CD14-positive monocyte (primary cell): Measurements from ENCODE around the gene RDH13. TPM values are rescaled to one million over a fixed set of nuclear protein-coding genes. Genes with fewer than 3 reads are reported as not detected.

Experiments used
- DNase-seq, 3 donors: peaks; one replicate each; pipeline ENCODE4 v3.0.0-alpha.2; 2011 to 2022
- H2AFZ ChIP-seq: 2 replicates; pipeline ENCODE4 v1.6.0; 2012; ENCODE audit warnings: mild to moderate bottlenecking, low read depth, low read length, inconsistent platforms; ENCODE audit not compliant: insufficient read depth, poor library complexity, severe bottlenecking
- H3K27ac ChIP-seq, 2 donors: 1 replicate in 1 of 2; 2 replicates in 1 of 2; pipeline ENCODE4 v1.5.1; 2012 to 2013; ENCODE audit warnings: low read length in 2 of 2, control low read depth in 1 of 2, inconsistent platforms in 1 of 2, low read depth in 1 of 2, mild to moderate bottlenecking in 1 of 2
- H3K27me3 ChIP-seq, 2 donors: one replicate each; pipeline versions ENCODE4 v1.6.0 to v1.6.1; 2011 to 2013; ENCODE audit warnings: low read length in 2 of 2; ENCODE audit not compliant: control insufficient read depth in 2 of 2, insufficient read depth in 2 of 2
- H3K36me3 ChIP-seq, 2 donors: replicated peaks in 1 of 2; 1 replicate in 1 of 2; 2 replicates in 1 of 2; pipeline versions ENCODE4 v1.5.1 to v1.6.1; 2012 to 2013; ENCODE audit warnings: low read length in 2 of 2, control low read depth in 1 of 2, inconsistent platforms in 1 of 2, mild to moderate bottlenecking in 1 of 2; ENCODE audit not compliant: insufficient read depth in 2 of 2, control insufficient read depth in 1 of 2
- H3K4me1 ChIP-seq, 2 donors: 1 replicate in 1 of 2; 2 replicates in 1 of 2; pipeline versions ENCODE4 v1.5.1 to v1.6.1; 2012 to 2013; ENCODE audit warnings: low read length in 2 of 2, control low read depth in 1 of 2, inconsistent platforms in 1 of 2, mild to moderate bottlenecking in 1 of 2, moderate library complexity in 1 of 2; ENCODE audit not compliant: insufficient read depth in 2 of 2, control insufficient read depth in 1 of 2
- H3K4me2 ChIP-seq: replicated peaks from 2 replicates; pipeline ENCODE3; 2012; ENCODE audit warnings: low read length, moderate library complexity, mild to moderate bottlenecking; ENCODE audit not compliant: poor library complexity, severe bottlenecking; ENCODE audit errors: extremely low read depth
- H3K4me3 ChIP-seq, 3 experiments: fragments of 200-600 bp in 1 of 3; sonication (generic) in 1 of 3; replicated peaks in 1 of 3; 1 replicate in 2 of 3; 2 replicates in 1 of 3; pipeline ENCODE4 v1.5.1; 2011 to 2013; ENCODE audit warnings: low read length in 3 of 3, mild to moderate bottlenecking in 3 of 3, control low read depth in 2 of 3, low read depth in 2 of 3, inconsistent platforms in 1 of 3, moderate library complexity in 1 of 3
- H3K79me2 ChIP-seq: 2 replicates; pipeline ENCODE4 v1.6.0; 2012; ENCODE audit warnings: mild to moderate bottlenecking, control low read depth, inconsistent platforms, low read length, moderate library complexity; ENCODE audit not compliant: insufficient read depth
- H3K9ac ChIP-seq: 2 replicates; pipeline ENCODE4 v1.6.0; 2017; ENCODE audit warnings: low read length, mild to moderate bottlenecking; ENCODE audit not compliant: insufficient read depth, poor library complexity, severe bottlenecking
- H3K9me3 ChIP-seq, 2 donors: replicated peaks in 1 of 2; 1 replicate in 1 of 2; 2 replicates in 1 of 2; pipeline versions ENCODE4 v1.5.1 to v1.6.1; 2012 to 2013; ENCODE audit warnings: low read length in 2 of 2, control low read depth in 1 of 2; ENCODE audit not compliant: control insufficient read depth in 1 of 2, insufficient read depth in 1 of 2
- H4K20me1 ChIP-seq: 2 replicates; pipeline ENCODE4 v1.6.0; 2012; ENCODE audit warnings: mild to moderate bottlenecking, low read length, control low read depth, moderate library complexity; ENCODE audit not compliant: insufficient read depth
- H3K27ac Mint-ChIP-seq, 7 donors: one replicate each; pipeline ENCODE4 v1.8.0; 2020; ENCODE audit warnings: mild to moderate bottlenecking in 7 of 7, mixed read lengths in 7 of 7, moderate library complexity in 6 of 7, inconsistent platforms in 2 of 7
- H3K27me3 Mint-ChIP-seq, 3 donors: one replicate each; pipeline ENCODE4 v1.8.0; 2021 to 2022; ENCODE audit warnings: low read depth in 3 of 3, mild to moderate bottlenecking in 3 of 3, mixed read lengths in 3 of 3, moderate library complexity in 3 of 3, inconsistent platforms in 1 of 3
- H3K36me3 Mint-ChIP-seq, 2 donors: one replicate each; pipeline ENCODE4 v1.8.0; 2020; ENCODE audit warnings: mixed read lengths in 2 of 2, inconsistent platforms in 1 of 2, mild to moderate bottlenecking in 1 of 2
- H3K4me1 Mint-ChIP-seq: one replicate; pipeline ENCODE4 v1.8.0; 2020; ENCODE audit warnings: mild to moderate bottlenecking, mixed read lengths
- H3K4me3 Mint-ChIP-seq, 2 donors: one replicate each; pipeline ENCODE4 v1.8.0; 2020; ENCODE audit warnings: mild to moderate bottlenecking in 2 of 2, mixed read lengths in 2 of 2, moderate library complexity in 1 of 2
- H3K9me3 Mint-ChIP-seq, 7 donors: one replicate each; pipeline ENCODE4 v1.8.0; 2020 to 2022; ENCODE audit warnings: mixed read lengths in 7 of 7, mild to moderate bottlenecking in 6 of 7, moderate library complexity in 6 of 7, inconsistent platforms in 2 of 7
- WGBS: methylation state at CpG from one replicate; pipeline ENCODE4 v1.1.5; 2013; ENCODE audit warnings: missing lambda C conversion rate; ENCODE audit not compliant: insufficient coverage; 5-methylcytosine and 5-hydroxymethylcytosine counted together
- intact Hi-C, 2 donors: fragments of 100-400 bp; cut with micrococcal nuclease; formaldehyde crosslinking; loops; one replicate each; pipeline versions ENCODE4 v1.15.0 to v1.15.1; 2023
- polyA plus RNA-seq, 3 donors: library from polyadenylated mRNA; depleted of rRNA in 1 of 3; unstranded in 2 of 3; stranded (reverse) in 1 of 3; fragments of 300-500 nt in 2 of 3; fragments of >200 nt in 1 of 3; fragmentation: Illumina TruSeq in 2 of 3; gene quantifications; 1 replicate in 2 of 3; 2 replicates in 1 of 3; pipeline ENCODE4 v1.2.3, GENCODE V29; 2012 to 2021
- TF ChIP-seq, protein P1 (sequence below): fragments of 200-600 bp; IDR thresholded peaks from one replicate; pipeline ENCODE4 v1.8.0; 2022; ENCODE audit warnings: antibody characterized with exemption, mild to moderate bottlenecking

RDH13 gene
- polyA plus RNA-seq, 3 donors = 1.6 to 4.0 (median 2.3) TPM

DNA sequence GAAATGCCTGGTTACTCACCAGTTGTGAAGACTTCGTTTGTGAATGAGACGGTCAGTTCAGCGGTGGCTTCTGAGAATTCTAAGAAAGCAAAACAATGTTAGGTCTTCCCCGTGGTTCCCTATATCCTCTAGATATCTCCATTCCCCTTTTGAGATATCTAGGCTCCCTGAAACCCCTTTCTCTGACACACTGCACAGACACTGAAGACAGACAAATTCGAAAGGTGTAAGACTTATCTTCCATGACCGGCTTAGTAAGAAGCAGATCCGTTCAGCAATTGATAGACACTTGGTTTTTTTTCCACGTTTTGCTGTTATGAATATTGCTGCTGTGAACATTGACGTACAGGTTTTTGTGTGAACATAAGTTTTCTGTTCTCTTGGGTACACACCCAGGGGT is 44.3 kb downstream of the RDH13 start:
- Histone ChIP-seq H3K79me2 (peaks cover 3% of the 10 kb centered on the region), H3K9ac (no peak overlapping the region), H3K27ac (no peak overlapping the region), H3K36me3 (no peaks in the 10 kb centered on the region), H3K4me3 (no peak overlapping the region), H3K27me3 (no peaks in the 10 kb centered on the region), H3K9me3 (peaks cover 0 to 3% of the 10 kb centered on the region in 2 donors), H3K4me2 (no peak overlapping the region), H3K4me1 (peaks cover 0 to 14% of the 10 kb centered on the region in 2 donors), H4K20me1 (no peaks in the 10 kb centered on the region), H2AFZ (no peak overlapping the region)
- Mint-ChIP-seq H3K36me3 (peaks cover 7% of the 10 kb centered on the region in 2 donors), H3K27ac (no peak overlapping the region), H3K9me3 (peaks cover 2 to 8% (median 5%) of the 10 kb centered on the region in 7 donors), H3K4me1 (peaks cover 5% of the 10 kb centered on the region), H3K27me3 (peaks cover 2 to 4% (median 3%) of the 10 kb centered on the region in 3 donors), H3K4me3 (no peak overlapping the region)
- no peak for DNase-seq
- TF ChIP-seq, protein P1, sequence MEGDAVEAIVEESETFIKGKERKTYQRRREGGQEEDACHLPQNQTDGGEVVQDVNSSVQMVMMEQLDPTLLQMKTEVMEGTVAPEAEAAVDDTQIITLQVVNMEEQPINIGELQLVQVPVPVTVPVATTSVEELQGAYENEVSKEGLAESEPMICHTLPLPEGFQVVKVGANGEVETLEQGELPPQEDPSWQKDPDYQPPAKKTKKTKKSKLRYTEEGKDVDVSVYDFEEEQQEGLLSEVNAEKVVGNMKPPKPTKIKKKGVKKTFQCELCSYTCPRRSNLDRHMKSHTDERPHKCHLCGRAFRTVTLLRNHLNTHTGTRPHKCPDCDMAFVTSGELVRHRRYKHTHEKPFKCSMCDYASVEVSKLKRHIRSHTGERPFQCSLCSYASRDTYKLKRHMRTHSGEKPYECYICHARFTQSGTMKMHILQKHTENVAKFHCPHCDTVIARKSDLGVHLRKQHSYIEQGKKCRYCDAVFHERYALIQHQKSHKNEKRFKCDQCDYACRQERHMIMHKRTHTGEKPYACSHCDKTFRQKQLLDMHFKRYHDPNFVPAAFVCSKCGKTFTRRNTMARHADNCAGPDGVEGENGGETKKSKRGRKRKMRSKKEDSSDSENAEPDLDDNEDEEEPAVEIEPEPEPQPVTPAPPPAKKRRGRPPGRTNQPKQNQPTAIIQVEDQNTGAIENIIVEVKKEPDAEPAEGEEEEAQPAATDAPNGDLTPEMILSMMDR = no peak
- intact Hi-C loops = no loop called here
- WGBS = 77% methylated on average over 7 of the region's 9 CpGs

DNA sequence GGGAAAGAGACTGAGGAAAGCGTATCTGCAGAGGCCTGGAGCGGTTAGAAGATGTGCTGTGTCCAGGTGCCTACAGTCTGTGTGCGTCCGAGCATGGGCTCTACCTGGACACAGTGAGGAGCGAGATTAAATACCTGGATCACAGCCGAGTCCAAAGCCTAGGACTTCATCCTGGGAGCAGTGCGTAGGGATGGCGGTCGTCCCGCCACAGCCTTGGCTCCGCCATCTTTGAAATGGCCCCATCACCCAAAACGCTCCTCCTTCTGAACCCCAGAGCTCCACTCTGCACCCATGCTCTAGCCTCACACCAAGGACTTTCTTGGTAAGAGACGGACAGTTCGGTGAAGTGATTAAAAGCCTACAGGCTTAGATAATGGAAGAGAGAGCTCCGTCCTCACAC is 44.7 kb downstream of the RDH13 start:
- Histone ChIP-seq H3K4me3 (no peak overlapping the region), H3K27me3 (no peaks in the 10 kb centered on the region), H3K9ac (no peak overlapping the region), H3K36me3 (no peaks in the 10 kb centered on the region), H4K20me1 (no peaks in the 10 kb centered on the region), H3K27ac (no peak overlapping the region), H2AFZ (no peak overlapping the region), H3K9me3 (peaks cover 0 to under 1% of the 10 kb centered on the region in 2 donors), H3K4me2 (no peak overlapping the region), H3K4me1 (peaks cover 0 to 14% of the 10 kb centered on the region in 2 donors), H3K79me2 (peaks cover 3% of the 10 kb centered on the region)
- 94% methylated on average over 11 of the region's 15 CpGs for WGBS
- TF ChIP-seq, protein P1 = no peak
- peaks cover 2 to 4% (median 3%) of the 10 kb centered on the region in 3 donors for H3K27me3 Mint-ChIP-seq
- peaks cover 5% of the 10 kb centered on the region for H3K4me1 Mint-ChIP-seq
- peaks cover 0 to 8% (median 3%) of the 10 kb centered on the region in 7 donors for H3K9me3 Mint-ChIP-seq
- no peak for DNase-seq
- intact Hi-C loops = no loop called here
- no peak overlapping the region for H3K4me3 Mint-ChIP-seq
- H3K36me3 Mint-ChIP-seq = peaks cover 6 to 11% of the 10 kb centered on the region in 2 donors
- H3K27ac Mint-ChIP-seq = no peak overlapping the region
